Neural progenitor cell (in vitro differentiated cells): ENCODE data around the gene TBC1D20.

Source experiments
- EZH2phosphoT487 ChIP-seq: fragments of 200-600 bp; sonication (generic); IDR thresholded peaks from 2 replicates; pipeline ENCODE4 v1.6.1; 2017; ENCODE audit warnings: antibody characterized with exemption
- TF ChIP-seq, protein P1 (sequence below): fragments of 200-600 bp; sonication (generic); IDR thresholded peaks from 2 replicates; pipeline ENCODE4 v1.5.1; 2017; ENCODE audit warnings: antibody characterized with exemption, mild to moderate bottlenecking

DNA sequence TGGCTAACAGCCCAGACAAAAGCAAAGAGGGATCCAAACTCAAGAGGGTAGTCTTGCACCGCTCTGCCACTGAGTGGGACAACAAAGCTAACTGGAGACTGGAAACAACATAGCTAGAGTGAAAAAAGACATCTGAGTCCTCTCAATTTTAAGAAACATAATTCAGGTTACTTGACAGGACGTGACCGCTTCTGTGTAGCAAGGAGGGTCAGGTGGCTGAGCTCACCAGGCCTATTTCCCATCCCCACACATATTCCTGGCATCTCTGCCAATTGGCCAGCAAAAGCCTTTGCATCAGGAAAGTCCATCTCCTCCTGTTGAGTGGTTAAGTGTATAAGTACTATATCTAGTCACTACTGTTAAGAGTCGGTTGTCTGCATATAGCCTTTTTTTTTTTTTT, 25.3 kb upstream of the TBC1D20 start:
- TF ChIP-seq, protein P1, sequence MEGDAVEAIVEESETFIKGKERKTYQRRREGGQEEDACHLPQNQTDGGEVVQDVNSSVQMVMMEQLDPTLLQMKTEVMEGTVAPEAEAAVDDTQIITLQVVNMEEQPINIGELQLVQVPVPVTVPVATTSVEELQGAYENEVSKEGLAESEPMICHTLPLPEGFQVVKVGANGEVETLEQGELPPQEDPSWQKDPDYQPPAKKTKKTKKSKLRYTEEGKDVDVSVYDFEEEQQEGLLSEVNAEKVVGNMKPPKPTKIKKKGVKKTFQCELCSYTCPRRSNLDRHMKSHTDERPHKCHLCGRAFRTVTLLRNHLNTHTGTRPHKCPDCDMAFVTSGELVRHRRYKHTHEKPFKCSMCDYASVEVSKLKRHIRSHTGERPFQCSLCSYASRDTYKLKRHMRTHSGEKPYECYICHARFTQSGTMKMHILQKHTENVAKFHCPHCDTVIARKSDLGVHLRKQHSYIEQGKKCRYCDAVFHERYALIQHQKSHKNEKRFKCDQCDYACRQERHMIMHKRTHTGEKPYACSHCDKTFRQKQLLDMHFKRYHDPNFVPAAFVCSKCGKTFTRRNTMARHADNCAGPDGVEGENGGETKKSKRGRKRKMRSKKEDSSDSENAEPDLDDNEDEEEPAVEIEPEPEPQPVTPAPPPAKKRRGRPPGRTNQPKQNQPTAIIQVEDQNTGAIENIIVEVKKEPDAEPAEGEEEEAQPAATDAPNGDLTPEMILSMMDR: no peak
- no peak for TF ChIP-seq EZH2phosphoT487
